Measurements from ENCODE around the gene PDK1.

Gene PDK1

GRCh38 chr2:172597176-172597842 is 41.4 kb downstream of the PDK1 start:
- DNase-seq (ENCODE audit: low spot score), result no peak

- DNase-seq (ENCODE audit: low spot score), result no peak
Observed at GRCh38 chr2:172599947-172600346, 44.1 kb downstream of the PDK1 start.

- no peak for DNase-seq (ENCODE audit: low spot score)
Observed at GRCh38 chr2:172600557-172601008, 44.7 kb downstream of the PDK1 start.

- DNase-seq (ENCODE audit: low spot score), result no peak
Observed at GRCh38 chr2:172606285-172606684, 50.4 kb downstream of the PDK1 start.

- no peak for DNase-seq (ENCODE audit: low spot score)
Observed at GRCh38 chr2:172607379-172607928, 51.6 kb downstream of the PDK1 start.

- no peak for DNase-seq (ENCODE audit: low spot score)
Observed at GRCh38 chr2:172609488-172609887, 53.6 kb downstream of the PDK1 start.

GRCh38 chr2:172612051-172612450 is 56.2 kb downstream of the PDK1 start:
- no peak for DNase-seq (ENCODE audit: low spot score)

- no peak for DNase-seq (ENCODE audit: low spot score)
Observed at GRCh38 chr2:172613040-172613439, 57.1 kb downstream of the PDK1 start.

GRCh38 chr2:172613615-172614231 is 57.8 kb downstream of the PDK1 start:
- no peak for DNase-seq (ENCODE audit: low spot score)

- DNase-seq (ENCODE audit: low spot score), result no peak
Observed at GRCh38 chr2:172614932-172615331, 59.0 kb downstream of the PDK1 start.

- no peak for DNase-seq (ENCODE audit: low spot score)
Observed at GRCh38 chr2:172615727-172616261, 59.9 kb downstream of the PDK1 start.

GRCh38 chr2:172617115-172617514 is 61.2 kb downstream of the PDK1 start:
- DNase-seq (ENCODE audit: low spot score), result no peak

GRCh38 chr2:172623249-172623965 is 67.5 kb downstream of the PDK1 start:
- DNase-seq (ENCODE audit: low spot score), result no peak

- no peak for DNase-seq (ENCODE audit: low spot score)
Observed at GRCh38 chr2:172624996-172625395, 69.1 kb downstream of the PDK1 start.

GRCh38 chr2:172627181-172627580 is 71.3 kb downstream of the PDK1 start:
- DNase-seq (ENCODE audit: low spot score), result no peak

- no peak for DNase-seq (ENCODE audit: low spot score)
Observed at GRCh38 chr2:172628085-172628484, 72.2 kb downstream of the PDK1 start.

GRCh38 chr2:172629586-172629985 is 73.7 kb downstream of the PDK1 start:
- DNase-seq (ENCODE audit: low spot score), result no peak

- no peak for DNase-seq (ENCODE audit: low spot score)
Observed at GRCh38 chr2:172630181-172630580, 74.3 kb downstream of the PDK1 start.

- no peak for DNase-seq (ENCODE audit: low spot score)
Observed at GRCh38 chr2:172634477-172634876, 78.6 kb downstream of the PDK1 start.

- DNase-seq (ENCODE audit: low spot score), result no peak
Observed at GRCh38 chr2:172635548-172635947, 79.7 kb downstream of the PDK1 start.

- DNase-seq (ENCODE audit: low spot score), result no peak
Observed at GRCh38 chr2:172639256-172639655, 83.4 kb downstream of the PDK1 start.

- DNase-seq (ENCODE audit: low spot score), result no peak
Observed at GRCh38 chr2:172639823-172640222, 83.9 kb downstream of the PDK1 start.

- no peak for DNase-seq (ENCODE audit: low spot score)
Observed at GRCh38 chr2:172640389-172640788, 84.5 kb downstream of the PDK1 start.
